HG03060 (cell line): ENCODE data around the gene CHST8.

Experiments
- ATAC-seq: cut with Tn5 transposase; IDR thresholded peaks from one replicate; pipeline ENCODE4 v1.9.1; 2021; ENCODE audit warnings: low read depth, moderate number of reproducible peaks; ENCODE audit not compliant: unreplicated experiment

The CHST8 gene

GRCh38 chr19:33706631-33707030 is 84.9 kb downstream of the CHST8 start:
- ATAC-seq = no peak

- ATAC-seq = no peak
These were observed 90.5 kb downstream of the CHST8 start for GRCh38 chr19:33712268-33712667.

GRCh38 chr19:33713194-33713593 is 91.4 kb downstream of the CHST8 start:
- ATAC-seq = no peak

- ATAC-seq = no peak
These were observed 92.4 kb downstream of the CHST8 start for GRCh38 chr19:33714149-33714548.

GRCh38 chr19:33715462-33715861 is 93.7 kb downstream of the CHST8 start:
- ATAC-seq = no peak

GRCh38 chr19:33717878-33718277 is 96.1 kb downstream of the CHST8 start:
- ATAC-seq = no peak

- no peak for ATAC-seq
These were observed 97.0 kb downstream of the CHST8 start for GRCh38 chr19:33718651-33719254.

- ATAC-seq = no peak
These were observed 97.8 kb downstream of the CHST8 start for GRCh38 chr19:33719366-33720154.

- no peak for ATAC-seq
These were observed 98.4 kb downstream of the CHST8 start for GRCh38 chr19:33720155-33720493.

- ATAC-seq = no peak
These were observed 99.2 kb downstream of the CHST8 start for GRCh38 chr19:33720691-33721682.

- no peak for ATAC-seq
These were observed 100.1 kb downstream of the CHST8 start for GRCh38 chr19:33721735-33722297.

- ATAC-seq = no peak
These were observed 100.9 kb downstream of the CHST8 start for GRCh38 chr19:33722456-33723239.

- ATAC-seq = no peak
These were observed 101.8 kb downstream of the CHST8 start for GRCh38 chr19:33723512-33723911.

- no peak for ATAC-seq
These were observed 102.4 kb downstream of the CHST8 start for GRCh38 chr19:33724021-33724720.

- no peak for ATAC-seq
These were observed 102.9 kb downstream of the CHST8 start for GRCh38 chr19:33724721-33725060.

GRCh38 chr19:33725567-33725966 is 103.8 kb downstream of the CHST8 start:
- no peak for ATAC-seq

GRCh38 chr19:33726756-33727155 is 105.0 kb downstream of the CHST8 start:
- no peak for ATAC-seq

GRCh38 chr19:33727331-33727998 is 105.7 kb downstream of the CHST8 start:
- ATAC-seq = no peak

- ATAC-seq = no peak
These were observed 106.4 kb downstream of the CHST8 start for GRCh38 chr19:33728141-33728540.
